Tibial nerve (tissue), 4 donors: ENCODE results near the gene PCED1A.

ENCODE experiments used
- CTCF ChIP-seq, 5 experiments: fragments of 200-600 bp in 3 of 5; fragments of 450-650 bp in 2 of 5; sonication (generic) in 3 of 5; IDR thresholded peaks; one replicate each; pipeline ENCODE4 v1.5.1; 2016 to 2019; ENCODE audit warnings: antibody characterized with exemption in 5 of 5, mild to moderate bottlenecking in 3 of 5, moderate library complexity in 2 of 5
- EP300 ChIP-seq, 2 donors: sonication (generic); formaldehyde crosslinking; IDR thresholded peaks; one replicate each; pipeline ENCODE4 v1.6.1; 2017; ENCODE audit warnings: antibody characterized with exemption in 2 of 2, mild to moderate bottlenecking in 1 of 2
- POLR2A ChIP-seq, 2 donors: fragments of 450-650 bp; IDR thresholded peaks; one replicate each; pipeline ENCODE4 v1.6.1; 2017; ENCODE audit warnings: antibody characterized with exemption in 2 of 2, mild to moderate bottlenecking in 2 of 2, moderate library complexity in 2 of 2

- TF ChIP-seq CTCF (IDR thresholded peaks at IDR 0.05) (no peak), POLR2A (IDR thresholded peaks at IDR 0.05) (no peak), EP300 (IDR thresholded peaks at IDR 0.05) (no peak)
Measured at GRCh38 chr20:2809690-2810089, 30.8 kb downstream of the PCED1A start.
